Measurements from ENCODE around the gene TAOK1. TPM values are rescaled to one million over a fixed set of nuclear protein-coding genes. Genes with fewer than 3 reads are reported as not detected.

Gene TAOK1
- total RNA-seq, 1 experiment from 2014 or later = 85.5 TPM

DNA sequence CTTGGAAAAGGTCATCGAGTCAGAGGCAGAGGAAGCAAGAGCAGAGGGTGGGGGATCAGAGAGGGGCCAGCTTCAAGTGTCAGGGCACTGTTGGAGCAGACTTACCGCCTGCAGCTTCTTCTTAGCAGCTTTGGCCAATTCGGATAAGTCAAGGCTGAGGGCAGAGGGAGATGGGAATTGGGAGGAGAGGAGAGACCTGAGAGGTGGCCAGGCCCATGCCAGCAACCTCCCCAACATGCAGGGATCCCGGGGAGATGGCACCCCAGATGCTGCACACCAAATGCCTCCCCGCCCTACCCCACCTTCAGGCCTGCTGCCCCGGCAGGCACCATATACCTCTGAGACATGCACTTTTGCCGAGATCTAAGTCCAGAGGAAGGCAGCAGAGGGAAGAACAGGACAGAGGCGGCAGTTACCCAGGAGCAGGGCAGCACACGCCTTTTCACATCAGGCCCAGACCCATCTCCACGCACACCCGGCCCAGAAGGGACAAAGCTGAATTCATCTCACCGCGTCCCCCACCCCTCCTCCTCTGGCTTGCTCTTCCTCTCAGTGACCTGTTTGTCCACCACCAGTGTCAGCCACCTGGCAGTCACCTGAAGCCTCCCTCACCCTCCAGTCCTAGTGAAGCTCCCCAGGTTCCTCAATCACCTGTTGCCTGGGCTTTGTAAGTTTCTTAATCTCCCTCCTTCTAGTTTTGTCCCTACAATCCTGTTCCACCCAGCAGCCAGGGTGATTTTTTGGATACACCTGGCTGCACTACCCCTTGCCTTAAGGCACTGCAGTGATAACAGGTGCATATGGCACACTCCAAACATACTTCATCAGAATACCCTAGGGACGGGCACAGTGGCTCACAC lies 188.7 kb downstream of the TAOK1 start:
- H3K36me3 ChIP-seq (ENCODE audit: insufficient read depth, low read length, poor library complexity, severe bottlenecking) = peaks cover 93% of the 10 kb centered on the region
- no TSS peak for BruUV-seq (replicated peaks)

DNA sequence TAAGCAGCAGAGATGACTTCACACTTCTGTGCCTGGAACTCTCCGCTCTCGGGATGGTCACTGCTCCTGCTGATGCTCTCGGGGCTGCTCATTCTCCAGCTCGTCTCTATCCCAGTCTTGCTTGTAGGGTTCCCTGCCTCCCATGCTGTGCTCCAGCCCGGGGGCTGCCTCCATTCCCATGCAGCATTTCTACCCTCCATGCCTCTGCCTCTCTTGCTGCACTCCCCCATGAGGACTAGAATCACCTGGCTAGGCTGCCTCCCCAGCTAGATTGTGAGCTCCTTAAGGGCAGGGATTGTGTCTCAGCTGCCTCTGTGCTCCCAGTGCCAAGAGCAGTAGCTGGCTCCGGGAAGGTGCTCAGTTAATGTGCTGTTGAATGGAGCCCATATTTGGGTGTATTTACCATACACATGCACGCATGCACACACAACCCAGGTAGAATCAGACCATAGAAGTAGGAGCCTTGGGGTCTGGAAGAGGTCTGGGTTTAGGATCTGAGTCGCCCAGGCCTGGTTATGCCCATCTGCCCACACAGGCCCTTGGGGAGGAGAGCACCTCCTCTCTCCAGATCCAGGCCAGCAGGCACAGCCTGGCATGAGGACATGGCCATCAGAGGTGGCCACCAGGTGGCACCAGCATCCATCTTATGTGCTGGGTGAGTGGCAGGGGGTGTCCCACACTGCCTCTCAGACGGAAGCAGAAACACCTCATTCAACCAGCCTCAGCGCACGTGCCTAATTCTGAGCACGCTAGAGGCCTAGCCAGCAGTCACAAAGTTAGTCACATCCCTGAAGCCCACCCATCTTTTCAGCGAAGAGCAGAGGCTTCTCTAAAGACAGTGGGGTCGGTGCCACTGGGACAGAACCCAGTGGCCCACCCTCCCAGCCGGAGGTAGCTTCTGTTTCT lies 190.0 kb downstream of the TAOK1 start:
- no peak overlapping the region for H3K27ac ChIP-seq (ENCODE audit: low read depth, low read length, poor library complexity, severe bottlenecking)
- no peak overlapping the region for H3K4me3 ChIP-seq (ENCODE audit: low read depth, low read length, poor library complexity, severe bottlenecking)
- intact Hi-C loops (cut with micrococcal nuclease; ENCODE audit: unreplicated experiment) = loop anchor here (1.0 to 5.0 kb wide), 3 partner anchors 11 to 513 kb away; partner anchors contain the start of gene SSH2
- peak; percentile 91 for DNase-seq (ENCODE audit: low spot score)
- H3K27me3 ChIP-seq (replicated peaks; ENCODE audit: insufficient read depth, low read depth, low read length, poor library complexity) = no peaks in the 10 kb centered on the region
- ChIA-PET POLR2A (ENCODE audit: low non-redundant PET) (interaction anchor here (0.6 kb wide), 1 partner anchor 11 kb away, joined by 3 read pairs; no protein-coding TSS in a partner anchor), CTCF (interaction anchor here (0.6 to 1.6 kb wide), 7 partner anchors 12 to 513 kb away, joined by 3 to 9 read pairs (median 3); no protein-coding TSS in a partner anchor)
- peaks cover 82% of the 10 kb centered on the region for H3K36me3 ChIP-seq (ENCODE audit: insufficient read depth, low read length, poor library complexity, severe bottlenecking)
- H3K9me3 ChIP-seq (ENCODE audit: low read depth, low read length, poor library complexity, severe bottlenecking) = no peaks in the 10 kb centered on the region
- BruUV-seq (replicated peaks) = no TSS peak
- no peak for TF ChIP-seq EZH2 (IDR thresholded peaks at IDR 0.05; ENCODE audit: borderline replicate concordance, low read depth, low read length, poor library complexity, severe bottlenecking)
- TF ChIP-seq, protein P1, sequence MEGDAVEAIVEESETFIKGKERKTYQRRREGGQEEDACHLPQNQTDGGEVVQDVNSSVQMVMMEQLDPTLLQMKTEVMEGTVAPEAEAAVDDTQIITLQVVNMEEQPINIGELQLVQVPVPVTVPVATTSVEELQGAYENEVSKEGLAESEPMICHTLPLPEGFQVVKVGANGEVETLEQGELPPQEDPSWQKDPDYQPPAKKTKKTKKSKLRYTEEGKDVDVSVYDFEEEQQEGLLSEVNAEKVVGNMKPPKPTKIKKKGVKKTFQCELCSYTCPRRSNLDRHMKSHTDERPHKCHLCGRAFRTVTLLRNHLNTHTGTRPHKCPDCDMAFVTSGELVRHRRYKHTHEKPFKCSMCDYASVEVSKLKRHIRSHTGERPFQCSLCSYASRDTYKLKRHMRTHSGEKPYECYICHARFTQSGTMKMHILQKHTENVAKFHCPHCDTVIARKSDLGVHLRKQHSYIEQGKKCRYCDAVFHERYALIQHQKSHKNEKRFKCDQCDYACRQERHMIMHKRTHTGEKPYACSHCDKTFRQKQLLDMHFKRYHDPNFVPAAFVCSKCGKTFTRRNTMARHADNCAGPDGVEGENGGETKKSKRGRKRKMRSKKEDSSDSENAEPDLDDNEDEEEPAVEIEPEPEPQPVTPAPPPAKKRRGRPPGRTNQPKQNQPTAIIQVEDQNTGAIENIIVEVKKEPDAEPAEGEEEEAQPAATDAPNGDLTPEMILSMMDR (conservative IDR thresholded peaks at IDR 0.05; ENCODE audit: low read depth, low read length) = peak; percentile 93
- peaks cover 12% of the 10 kb centered on the region for H3K4me1 ChIP-seq (ENCODE audit: insufficient read depth, low read length, poor library complexity, severe bottlenecking)

More for the DNA sequence above, 188.7 kb downstream of the TAOK1 start:
- no peak overlapping the region for H3K4me3 ChIP-seq (ENCODE audit: low read depth, low read length, poor library complexity, severe bottlenecking)
- TF ChIP-seq, protein P1 (conservative IDR thresholded peaks at IDR 0.05; ENCODE audit: low read depth, low read length) = no peak
- no peak for TF ChIP-seq EZH2 (IDR thresholded peaks at IDR 0.05; ENCODE audit: borderline replicate concordance, low read depth, low read length, poor library complexity, severe bottlenecking)
- peaks cover 4% of the 10 kb centered on the region for H3K4me1 ChIP-seq (ENCODE audit: insufficient read depth, low read length, poor library complexity, severe bottlenecking)
- no peaks in the 10 kb centered on the region for H3K27me3 ChIP-seq (replicated peaks; ENCODE audit: insufficient read depth, low read depth, low read length, poor library complexity)
- DNase-seq (ENCODE audit: low spot score) = no peak
- intact Hi-C loops (cut with micrococcal nuclease; ENCODE audit: unreplicated experiment) = no loop called here
- H3K27ac ChIP-seq (ENCODE audit: low read depth, low read length, poor library complexity, severe bottlenecking) = no peak overlapping the region
- no peaks in the 10 kb centered on the region for H3K9me3 ChIP-seq (ENCODE audit: low read depth, low read length, poor library complexity, severe bottlenecking)
- POLR2A ChIA-PET (ENCODE audit: low non-redundant PET) = no interaction called here
- CTCF ChIA-PET = interaction anchor here (0.8 to 1.5 kb wide), 3 partner anchors 9 to 515 kb away, joined by 3 to 4 read pairs (median 3); no protein-coding TSS in a partner anchor
